ENCODE data around the gene GALNT6.
A peak's percentile ranks its signal among the peaks of the same experiment; 100 is the strongest.

Gene GALNT6

DNA sequence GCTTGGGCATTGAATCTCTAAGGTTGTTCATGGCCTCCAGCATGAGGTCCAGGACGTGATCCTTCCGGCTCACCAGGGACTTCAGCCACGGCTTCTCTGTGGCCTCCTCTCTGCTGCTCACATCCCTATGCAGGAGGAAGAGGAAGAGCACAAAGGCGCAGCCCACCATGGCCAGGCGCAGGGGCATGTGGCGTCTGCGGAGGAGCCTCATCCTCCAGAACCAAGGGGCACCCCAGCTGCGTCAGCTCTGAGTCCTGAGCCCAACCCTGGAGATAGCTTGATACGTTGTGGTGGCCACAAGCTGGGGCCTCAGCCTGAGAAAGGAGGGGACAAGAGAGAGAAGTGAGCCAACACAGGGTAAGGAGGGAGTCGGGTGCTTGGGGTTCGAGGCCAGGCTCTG lies 11.6 kb downstream of the GALNT6 start:
- no peak for DNase-seq (ENCODE audit: low spot score)

DNA sequence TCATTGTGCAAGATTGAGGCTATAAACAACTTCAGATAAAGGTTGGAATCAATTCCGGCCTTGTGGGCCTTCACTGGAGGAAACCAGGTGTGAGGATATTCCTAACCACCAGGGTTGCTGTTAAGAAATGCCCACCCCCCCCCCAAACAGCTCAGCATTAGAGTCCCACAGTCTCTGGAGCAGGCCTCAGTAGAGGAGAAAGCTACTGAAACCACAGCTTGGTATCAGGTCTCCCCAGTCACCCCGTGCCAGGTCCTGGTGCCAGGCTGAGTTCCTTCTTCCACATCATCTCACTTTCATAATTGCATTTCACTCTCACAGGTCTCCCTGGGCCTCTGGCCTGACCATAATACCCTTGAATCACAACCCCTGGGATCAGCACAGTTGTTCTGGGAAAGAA lies 12.5 kb downstream of the GALNT6 start:
- no peak for DNase-seq (ENCODE audit: low spot score)

DNA sequence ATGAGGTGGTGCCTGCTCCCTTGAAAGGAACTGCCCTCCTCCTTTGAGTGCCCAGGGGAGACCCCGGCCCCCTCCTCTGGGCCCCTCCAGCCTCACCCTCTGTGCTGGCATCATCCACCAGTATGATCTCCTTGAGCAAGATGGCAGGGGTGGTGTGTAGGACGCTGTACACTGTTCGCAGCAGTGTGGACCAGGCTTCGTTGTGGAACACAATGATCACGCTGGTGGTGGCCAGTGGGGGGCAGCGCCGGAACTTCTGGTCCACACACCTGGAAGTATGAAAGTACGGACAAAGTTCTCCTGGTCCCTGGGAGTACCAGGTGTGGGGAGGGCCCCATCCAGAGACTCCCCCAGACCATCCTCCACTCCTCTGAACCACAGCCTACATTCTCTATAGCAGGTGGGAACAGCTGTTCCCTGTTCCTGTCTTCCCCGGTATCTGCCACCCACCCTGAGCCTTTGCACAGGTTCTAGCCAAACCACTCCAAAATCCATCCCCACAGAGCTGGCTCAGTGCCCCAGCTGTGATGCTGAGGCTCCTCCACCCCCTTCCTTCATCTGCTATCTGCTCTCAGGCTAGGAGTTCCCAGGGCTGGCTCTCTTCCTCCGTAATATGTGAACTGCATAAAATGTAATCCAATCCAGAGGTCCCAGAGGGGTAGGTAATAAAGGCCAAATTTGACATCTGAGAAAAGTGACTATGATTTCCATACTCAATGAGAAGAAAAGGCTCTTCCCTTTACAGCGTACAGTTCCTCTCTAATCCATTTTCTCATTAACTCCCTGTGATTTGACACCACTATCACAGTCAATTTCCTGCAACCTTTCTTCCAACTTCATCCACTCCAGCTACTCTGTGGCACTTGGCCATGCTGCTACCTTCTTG lies 13.9 kb downstream of the GALNT6 start:
- no peak for DNase-seq (ENCODE audit: low spot score)

DNA sequence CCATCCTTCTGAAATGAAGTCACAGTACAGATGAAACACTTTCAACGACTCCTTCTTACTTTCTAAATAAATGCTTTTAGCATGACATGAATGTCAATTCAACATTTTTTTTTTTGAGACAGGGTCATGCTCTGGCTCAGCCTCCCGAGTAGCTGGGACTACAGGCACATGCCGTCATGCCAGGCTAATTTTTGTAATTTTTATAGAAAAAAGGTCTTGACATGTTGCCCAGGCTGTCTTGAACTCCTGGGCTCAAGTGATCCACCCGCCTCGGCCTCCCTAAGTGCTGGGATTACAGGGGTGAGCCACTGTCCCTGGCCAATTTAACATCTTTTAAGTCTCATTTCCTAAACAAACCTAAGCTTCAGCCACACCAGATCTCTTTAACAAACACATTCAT lies 16.4 kb downstream of the GALNT6 start:
- no peak for DNase-seq (ENCODE audit: low spot score)

DNA sequence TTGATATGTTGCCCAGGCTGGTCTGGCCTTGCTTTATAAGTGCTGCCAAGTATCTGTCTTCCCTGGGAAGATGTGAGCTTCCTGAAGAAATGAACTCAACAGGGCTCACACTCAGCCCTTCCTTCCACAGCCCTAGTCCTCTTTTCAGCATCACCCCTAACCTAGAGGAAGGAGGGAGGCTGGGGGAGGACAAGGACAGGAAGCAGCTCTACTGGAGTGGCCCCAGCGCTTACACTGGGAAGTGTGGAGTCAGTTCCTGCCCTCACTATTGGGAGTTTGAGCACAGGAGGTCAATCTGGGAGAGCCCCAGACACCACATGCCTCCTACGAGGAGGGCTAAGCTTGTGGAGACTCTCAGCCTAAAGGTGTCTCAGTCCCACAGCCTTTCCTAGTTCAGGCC lies 16.8 kb downstream of the GALNT6 start:
- DNase-seq (ENCODE audit: low spot score) = no peak

DNA sequence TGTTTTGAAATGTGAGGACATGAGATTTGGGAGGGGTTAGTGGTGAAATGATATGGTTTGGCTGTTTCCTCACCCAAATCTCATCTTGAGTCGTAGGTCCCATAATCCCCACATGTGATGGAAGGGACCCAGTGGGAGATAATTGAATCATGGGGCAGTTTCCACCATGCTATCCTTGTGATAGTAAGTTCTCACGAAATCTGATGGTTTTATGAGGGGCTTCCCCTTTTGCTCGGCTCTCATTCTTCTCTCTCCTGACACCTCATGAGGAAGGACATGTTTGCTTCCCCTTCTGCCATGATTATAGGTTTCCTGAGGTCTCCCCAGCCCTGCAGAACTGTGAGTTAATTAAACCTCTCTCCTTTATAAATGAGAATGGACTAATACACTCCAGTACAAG lies 18.0 kb downstream of the GALNT6 start:
- DNase-seq (ENCODE audit: low spot score) = no peak

DNA sequence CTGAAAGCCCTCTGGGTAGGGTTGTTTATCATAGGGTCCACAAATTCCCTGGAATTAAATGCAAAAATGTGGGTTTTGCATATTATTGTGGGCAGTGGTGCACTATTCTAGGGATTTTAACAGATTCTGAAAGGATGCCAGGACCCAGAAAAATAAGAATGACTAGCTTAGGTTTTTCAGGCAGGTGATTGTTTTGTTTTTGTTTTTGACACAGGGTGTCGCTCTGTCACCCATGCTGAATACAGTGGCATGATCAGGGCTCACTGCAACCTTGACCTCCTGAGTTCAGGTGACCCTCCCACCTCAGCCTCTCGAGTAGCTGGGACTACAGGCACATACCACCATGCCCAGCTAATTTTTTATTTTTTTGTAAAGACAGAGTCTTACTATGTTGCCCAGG lies 19.2 kb downstream of the GALNT6 start:
- DNase-seq (ENCODE audit: low spot score) = no peak

DNA sequence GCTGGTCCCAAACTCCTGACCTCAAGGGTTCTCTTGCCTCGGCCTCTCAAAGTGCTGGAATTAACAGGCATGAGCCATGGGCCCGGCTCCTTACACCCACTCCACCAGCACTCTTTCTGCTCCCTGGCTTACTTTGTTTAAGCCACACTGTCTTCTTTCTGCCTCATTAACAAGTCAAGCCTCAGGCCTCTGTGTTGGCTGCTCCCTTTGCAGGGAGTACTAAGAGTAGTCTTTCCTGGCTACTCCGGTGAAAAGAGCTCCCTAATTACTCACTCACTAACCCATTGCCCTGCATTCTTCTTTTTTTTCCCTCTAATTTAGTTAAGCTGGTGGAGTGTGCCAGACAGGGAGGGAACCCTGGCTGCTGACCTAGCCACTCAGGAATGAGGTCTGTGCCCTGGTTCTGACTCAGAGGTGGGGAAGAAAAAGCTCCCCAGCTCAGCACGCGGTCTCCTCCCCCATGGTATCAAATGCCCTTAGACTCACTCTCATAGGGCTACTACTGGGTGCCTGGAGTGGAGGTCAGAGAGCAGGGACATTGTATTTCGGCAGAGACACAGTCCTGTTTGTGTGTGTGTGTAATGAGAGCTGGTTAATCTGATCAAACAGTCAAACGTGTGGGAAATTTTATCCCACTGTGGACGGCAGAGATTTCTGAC lies 19.8 kb downstream of the GALNT6 start:
- peak; percentile 98 for DNase-seq (ENCODE audit: low spot score)

DNA sequence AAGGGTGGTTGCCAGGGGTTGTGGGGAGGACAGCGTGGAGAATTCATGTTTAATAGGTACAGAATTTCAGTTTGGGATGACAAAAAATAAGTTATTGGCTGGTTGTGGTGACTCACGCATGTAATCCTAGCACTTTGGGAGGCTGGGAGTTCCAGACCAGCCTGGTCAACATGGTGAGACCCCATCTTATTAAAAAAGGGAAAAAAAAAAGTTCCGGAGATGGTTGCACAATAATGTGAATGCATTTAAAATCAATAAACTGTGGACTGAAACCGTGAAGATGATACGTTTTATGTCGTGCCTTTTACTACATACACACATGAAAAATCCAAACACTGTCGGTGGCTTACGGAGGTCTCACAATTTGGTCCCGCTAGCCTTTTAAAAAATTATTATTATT lies 20.5 kb downstream of the GALNT6 start:
- DNase-seq (ENCODE audit: low spot score) = no peak

DNA sequence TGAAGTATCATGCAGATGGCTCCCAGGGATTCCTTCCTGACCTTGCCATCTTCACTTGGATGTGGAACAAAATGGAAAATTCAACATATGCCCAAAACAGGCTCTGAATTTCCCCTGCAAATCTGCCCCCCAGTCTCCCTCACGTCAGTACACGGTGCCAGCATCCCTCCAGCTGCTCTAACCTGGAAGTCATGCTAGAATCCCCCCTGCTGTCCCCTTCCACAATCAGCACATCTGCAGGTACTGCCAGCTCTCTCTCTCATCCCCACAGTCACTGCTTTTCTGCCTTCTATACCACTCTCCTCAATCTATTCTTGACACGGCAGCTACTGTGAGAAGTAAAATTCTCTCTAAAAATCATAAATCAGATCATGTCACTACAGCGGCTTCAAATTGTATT lies 21.6 kb downstream of the GALNT6 start:
- DNase-seq (ENCODE audit: low spot score) = no peak

DNA sequence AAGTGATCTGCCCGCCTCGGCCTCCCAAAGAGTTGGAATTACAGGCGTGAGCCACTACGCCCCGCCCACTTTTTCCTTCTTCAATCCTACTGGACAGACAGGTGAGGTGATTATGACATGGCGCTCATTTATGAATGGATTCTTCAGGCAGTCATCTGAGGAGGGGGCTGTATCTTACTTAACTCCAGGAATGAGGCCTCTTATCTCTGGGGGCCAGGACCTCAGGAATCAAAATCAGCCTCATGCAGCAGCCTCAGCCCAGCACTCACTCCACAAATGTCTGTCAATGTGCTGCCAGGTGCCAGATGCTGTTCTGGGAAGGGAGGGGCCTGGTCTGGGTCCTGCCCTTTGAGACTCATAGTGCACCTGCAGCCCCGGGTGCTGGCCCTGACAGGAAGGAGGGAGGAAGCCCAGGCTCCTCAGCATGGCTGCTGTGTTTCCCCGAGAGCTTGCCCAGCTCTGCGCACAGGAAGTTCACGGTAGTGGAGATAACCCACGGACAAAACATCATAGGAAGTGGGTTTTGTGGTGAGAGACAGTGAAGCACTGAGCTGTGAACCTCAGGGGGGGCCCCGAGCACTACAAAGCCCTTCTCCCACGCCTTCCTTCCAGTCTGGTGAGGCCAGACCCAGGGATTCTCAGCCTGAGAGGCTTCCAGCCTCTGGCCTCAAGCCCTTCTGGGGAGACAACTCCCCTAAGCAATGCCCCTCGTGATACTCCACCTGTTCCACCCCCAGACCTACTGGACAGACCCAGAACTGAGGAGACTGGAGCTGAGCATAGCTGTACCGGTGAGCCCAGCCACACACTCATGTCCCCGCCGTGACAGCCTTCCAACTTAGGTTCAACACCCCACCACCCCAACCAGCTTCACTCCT lies 22.3 kb downstream of the GALNT6 start:
- DNase-seq (ENCODE audit: low spot score) = no peak

DNA sequence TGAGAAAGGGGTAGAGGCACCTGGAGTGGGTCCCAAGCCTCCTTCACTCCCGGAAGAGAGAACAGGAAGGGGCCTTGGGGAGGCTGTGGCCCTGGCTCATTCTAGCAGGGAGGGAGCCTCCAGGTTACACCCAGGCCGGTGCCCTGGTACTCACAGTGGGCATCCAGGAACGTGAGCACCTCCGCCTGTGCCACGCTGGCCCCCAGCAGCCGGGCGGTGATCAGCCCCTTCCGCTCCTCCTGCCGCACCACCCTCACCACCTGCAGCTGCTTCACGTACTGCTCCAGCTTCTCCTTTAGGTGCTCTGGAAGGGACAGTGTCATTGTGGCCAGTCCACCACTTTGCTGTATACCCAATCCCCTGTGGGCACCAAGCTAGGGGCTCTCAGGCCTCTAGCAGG lies 25.9 kb downstream of the GALNT6 start:
- DNase-seq (ENCODE audit: low spot score) = no peak

DNA sequence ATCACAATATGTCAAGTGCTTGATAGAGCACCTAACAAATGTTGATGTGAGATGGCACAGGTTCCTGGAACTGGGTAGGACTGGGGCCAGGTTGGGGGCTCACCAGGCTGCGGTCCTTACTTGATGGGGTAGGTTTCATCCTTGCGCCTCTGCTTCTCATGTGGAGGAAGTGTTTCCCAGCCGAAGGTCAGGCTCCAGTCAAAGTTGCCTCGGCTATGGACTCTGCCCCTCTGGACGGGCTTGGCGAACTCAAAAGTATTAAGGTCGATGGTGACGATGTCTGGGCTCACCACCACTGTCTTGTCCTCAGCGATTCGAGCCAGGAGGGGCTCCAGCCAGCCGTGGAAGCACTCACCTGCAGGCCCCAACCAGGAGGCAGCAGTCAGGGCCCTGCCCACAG lies 27.2 kb downstream of the GALNT6 start:
- DNase-seq (ENCODE audit: low spot score) = no peak

DNA sequence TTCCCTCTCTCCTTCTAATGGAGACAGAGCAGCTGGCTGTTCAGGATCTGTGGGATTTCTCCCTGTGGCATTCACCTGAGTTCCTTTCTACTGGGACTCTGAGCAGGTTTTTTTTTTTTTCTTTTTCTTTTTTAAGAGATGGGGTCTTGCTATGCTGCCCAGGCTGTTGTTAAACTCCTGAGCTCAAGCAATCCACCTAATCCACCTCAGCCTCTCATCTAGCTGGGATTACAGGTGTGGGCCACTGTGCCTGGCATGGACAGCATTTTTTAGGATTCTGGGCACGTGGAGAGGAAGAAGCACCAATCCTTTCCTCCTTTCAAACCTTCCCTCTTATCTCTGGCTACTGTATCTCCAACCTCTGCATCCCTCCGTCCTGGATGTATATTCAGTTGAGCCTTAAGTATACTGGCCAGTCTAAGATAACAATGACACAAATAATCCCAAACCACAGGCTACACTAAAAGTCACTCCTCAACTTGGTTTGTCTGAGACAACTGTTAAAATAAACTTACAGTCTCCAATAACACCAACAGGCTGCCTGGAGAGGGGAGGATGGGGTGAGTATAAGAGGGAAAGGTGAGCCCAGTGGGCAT lies 28.4 kb downstream of the GALNT6 start:
- no peak for DNase-seq (ENCODE audit: low spot score)

DNA sequence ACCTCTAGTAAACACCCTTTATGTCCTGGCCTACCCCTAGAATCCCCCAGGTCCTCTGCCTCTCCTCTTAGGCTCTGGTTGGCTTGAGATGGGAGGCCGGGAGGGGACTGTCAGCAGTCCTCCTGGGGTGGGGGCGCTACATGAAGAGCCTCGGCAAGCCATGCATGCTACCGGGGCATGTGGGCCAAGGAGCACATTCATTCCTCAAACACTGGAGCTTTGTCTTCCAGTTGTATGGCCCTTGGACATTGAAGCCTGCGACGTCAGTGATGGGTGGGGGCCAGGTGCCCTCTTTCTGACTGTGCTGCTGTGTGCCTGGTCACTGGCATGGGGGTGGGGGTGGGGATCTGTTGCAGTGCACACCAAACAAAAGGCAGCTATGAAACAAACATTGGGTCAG lies 28.9 kb downstream of the GALNT6 start:
- no peak for DNase-seq (ENCODE audit: low spot score)

DNA sequence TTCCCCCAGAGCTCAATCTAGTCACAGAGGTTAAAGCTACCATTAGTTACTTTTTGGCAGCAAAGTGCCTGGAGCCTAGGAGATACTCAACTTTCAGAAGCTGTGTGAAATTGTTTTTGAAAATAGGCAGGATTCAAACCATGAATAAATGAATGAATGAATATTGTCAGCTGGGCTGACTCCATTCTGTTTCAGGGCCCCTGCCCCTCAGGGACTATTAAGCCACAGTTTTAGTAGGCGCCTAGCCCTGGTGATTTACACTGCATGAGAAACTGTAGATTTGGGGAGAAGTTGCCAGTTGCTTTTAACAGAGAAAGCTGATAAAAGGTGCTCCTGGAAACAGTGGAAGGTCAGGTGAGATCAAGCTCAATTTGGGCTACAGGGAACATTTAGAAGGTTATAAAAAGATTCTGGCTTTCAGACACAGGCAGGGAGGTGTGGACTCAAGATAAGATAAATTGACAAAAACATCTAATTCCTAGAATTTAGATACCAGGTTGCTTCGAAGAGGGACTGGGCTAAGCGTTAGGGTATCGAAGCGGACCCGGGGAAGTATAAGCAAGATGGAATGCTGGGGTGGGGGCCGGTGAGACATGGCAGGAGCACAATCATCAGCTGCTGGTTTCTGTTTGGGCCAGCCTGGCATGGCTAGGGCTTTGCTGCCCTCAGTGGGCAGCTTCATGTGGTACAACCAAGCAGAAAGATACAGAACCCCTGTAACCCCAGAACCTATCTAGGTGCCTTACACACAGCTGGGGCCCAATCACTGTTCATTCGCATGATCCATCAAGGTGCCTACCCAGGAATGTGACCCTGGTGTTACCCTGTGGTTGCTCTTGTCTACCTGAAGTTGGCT lies 29.8 kb downstream of the GALNT6 start:
- DNase-seq (ENCODE audit: low spot score) = no peak

DNA sequence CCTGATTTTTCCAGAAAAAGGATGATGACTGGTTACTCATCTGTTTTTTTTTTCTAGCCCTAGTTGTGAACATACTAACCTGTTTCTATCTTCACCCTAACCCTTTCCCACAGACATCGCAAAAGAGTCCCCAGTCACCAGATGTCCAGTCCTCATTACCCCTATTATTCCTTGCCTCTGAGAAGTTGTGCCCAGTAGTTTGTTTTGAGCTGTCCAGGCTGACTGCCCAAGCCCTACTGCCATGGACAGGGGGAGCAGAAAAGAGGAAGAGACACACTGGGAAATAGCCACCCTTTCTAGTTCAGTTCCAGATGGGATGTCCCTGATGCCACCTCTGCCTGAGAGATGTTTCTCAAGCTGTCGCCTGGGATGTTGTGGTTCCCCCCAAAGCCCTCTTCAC lies 30.9 kb downstream of the GALNT6 start:
- DNase-seq (ENCODE audit: low spot score) = no peak

DNA sequence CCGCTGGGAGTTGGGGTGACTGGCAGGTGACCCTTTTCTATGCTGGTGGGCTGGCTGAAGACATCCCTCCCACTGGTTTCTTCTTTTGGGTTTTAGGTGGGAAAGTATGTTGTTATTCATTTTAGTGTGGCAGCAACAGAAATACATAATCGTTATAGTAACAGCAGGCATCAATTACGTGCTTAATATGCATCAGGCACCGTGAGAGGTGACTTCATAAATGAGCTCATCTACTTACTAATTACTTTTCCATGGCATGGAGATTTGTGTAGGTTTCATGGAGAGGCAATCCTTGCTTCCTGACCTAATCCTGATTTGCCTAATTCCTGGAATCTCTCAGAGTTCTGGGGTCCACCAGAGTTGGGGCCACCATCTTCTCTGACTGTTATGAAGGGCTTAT lies 31.4 kb downstream of the GALNT6 start:
- DNase-seq (ENCODE audit: low spot score) = no peak

DNA sequence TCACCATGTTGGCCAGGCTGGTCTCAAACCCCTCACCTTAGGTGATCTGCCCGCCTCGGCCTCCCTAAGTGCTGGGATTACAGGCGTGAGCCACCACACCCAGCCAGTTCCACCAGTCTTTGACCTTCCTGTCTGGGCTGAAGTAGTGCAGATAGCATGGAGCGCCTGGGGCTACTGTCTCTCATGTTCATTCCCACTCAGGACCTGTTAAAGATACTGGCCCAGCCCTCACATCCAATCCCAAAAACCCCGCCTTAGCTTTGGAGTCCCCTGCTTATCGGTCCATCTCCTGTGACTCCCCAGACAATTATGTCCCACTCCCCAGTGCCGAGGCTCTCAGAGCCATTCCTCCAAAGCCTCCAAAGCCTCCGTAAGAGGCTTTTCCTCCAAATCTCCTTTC lies 32.7 kb downstream of the GALNT6 start:
- no peak for DNase-seq (ENCODE audit: low spot score)

DNA sequence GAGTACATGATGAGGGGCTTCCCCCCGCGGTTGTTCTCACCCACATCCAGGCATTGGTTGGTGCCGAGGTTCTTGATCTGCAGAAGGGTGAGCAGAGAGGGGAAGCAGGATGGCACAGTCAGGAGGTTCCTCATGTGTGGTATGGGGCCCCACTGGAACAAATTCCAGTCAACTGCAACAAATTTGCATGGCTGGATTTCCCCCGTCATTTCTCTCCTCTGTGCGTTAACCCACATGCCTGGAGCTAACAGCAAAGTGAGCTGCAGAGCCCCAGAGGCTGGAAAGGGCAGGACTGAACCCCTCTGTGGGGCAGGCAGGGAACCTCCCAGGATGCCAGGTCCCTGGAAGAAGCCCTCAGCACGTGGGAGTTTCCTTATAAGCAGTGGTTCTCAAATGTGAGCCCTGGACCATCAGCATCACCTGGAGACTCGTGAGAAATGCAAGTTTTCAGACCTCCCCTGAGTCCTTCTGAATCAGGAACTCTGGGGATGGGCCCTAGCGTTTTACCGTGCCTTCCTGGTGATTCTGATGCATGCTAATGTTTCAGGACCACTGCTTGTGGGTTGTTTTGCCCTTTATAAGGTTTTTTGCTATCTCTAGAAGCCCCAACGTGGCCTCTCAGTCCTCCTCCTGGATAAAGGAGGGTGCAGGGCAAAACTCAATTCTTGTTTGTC lies 33.7 kb downstream of the GALNT6 start:
- DNase-seq (ENCODE audit: low spot score) = no peak
